ENCODE measurements around the gene TRIO. TPM values are rescaled to one million over a fixed set of nuclear protein-coding genes. Genes with fewer than 3 reads are reported as not detected.

TRIO gene
- polyA plus RNA-seq, 12 donors, result 152 to 272 (median 172) TPM; not detected in 1

DNA sequence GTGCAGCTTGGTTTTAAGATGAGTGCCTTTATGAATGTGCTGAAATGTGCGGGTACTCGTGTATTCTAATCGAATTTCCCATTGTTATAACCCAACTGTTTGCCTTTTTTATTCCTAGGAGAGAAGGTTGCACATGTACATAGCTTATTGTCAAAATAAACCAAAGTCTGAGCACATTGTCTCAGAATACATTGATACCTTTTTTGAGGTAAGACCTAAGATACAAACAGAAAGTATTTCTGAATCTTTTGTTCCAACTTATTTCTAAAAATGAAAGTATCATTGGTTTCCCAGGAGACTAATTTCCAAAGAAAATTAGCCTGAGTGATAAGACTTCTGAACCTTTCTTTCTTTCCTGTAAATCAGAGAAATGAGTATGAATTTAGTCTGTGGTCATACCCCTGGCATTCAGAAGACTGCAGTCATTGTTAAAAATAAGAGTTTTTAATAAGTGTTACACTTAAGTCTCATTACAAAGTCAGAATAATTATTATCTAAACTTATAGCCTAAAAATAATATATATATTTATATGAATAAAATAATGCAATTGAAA is 336.1 kb downstream of the TRIO start:
- DNase-seq, result no peak

DNA sequence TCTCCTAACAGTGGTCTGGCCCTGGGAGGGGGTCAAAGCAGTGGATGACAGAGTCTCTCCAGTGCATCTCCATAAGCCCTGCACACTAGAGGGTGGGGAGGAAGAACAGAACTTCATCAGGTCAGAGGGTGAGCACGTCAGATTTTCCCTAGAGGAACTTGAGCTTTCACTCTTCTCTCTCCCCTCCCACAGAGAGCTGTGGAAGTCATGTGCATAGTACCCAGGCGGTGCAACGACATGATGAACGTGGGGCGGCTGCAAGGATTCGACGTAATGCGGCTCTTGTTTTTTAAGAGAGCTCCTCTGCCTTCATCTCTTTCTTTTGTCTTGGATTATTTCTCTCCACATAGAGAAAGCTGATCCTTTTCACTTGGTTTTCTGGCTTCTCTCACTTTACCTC is 338.2 kb downstream of the TRIO start:
- no peak for DNase-seq

DNA sequence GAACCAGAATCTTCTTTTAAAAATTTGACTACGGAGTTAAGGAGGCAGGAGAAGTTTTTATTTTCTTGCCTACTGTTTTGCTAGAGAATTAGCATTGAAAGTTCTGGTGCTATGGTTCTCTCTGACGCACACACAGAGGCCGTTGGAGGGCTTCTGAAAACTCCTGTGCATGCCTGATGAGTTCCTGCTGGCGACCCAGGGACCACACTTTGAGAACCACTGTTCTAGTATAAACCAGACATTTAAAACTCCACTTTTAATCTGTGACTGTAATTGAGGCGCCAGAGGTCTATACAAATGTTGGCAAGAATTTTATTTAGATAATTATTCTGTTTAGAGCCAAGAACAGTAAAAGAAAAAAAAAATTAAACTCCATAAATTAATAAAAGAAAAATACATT is 338.9 kb downstream of the TRIO start:
- DNase-seq, result no peak

DNA sequence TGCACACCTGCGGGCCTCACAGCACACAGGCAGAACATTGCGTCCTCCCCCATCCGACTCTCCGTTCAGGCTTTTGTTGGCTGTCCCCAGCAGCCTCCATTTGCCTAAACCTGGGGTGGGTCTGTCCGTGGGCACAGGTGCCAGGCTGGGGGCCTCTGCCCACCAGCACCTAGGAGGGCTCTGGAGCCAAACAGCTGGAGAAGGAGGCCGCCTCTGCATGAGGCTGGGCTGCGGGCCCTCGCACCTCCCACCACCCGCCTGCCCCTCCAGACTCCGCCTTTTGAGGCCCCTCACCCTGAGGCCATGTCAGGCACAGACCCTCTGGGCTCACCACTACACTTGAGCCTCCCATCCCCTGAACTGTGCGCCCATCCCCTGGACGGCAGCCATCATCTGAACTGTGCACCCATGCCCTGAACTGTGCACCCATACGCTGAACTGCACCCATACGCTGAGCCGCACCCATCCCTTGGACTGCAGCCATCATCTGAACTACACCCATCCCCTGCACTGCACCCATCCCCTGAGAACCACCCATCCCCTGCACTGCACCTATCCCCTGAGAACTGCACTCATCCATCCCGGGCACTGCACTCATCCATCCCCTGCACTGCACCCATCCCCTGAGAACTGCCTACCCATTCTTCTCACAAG is 340.5 kb downstream of the TRIO start:
- no peak for DNase-seq

- no peak for DNase-seq
Measured at GRCh38 chr5:14486486-14486885, 343.3 kb downstream of the TRIO start.

DNA sequence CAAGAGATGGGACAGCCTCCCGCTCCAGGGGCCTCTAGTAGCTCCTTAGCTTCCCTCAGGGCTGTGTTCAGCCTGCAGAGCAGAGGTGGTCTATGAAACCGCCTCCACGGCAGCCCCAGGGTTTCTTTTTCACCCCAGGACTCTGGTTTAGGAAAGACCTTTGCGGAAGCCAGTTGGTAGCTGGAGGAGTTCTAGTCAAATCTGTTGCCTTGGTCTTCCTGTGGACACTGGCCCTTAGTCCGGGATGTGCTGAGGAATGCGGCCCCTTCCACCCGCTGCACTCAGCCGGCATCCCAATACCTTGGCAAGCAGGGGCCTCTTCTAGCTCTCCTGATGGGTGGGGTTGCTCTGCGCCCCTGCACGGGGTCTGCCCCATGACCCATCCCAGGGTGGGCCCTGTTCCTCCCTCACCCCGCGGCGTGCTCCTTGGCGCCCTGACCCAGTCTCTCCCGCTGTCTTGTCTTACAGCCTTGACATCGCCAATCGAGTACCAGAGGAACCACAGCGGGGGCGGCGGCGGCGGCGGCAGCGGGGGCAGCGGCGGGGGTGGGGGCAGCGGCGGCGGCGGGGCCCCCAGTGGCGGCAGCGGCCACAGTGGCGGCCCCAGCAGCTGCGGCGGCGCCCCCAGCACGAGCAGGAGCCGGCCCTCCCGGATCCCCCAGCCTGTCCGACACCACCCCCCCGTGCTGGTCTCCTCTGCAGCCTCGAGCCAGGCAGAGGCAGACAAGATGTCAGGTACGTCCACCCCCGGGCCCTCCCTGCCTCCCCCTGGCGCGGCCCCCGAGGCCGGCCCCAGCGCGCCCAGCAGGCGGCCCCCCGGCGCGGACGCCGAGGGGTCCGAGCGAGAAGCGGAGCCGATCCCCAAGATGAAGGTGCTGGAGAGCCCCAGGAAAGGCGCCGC is 344.1 kb downstream of the TRIO start:
- no peak for DNase-seq

DNA sequence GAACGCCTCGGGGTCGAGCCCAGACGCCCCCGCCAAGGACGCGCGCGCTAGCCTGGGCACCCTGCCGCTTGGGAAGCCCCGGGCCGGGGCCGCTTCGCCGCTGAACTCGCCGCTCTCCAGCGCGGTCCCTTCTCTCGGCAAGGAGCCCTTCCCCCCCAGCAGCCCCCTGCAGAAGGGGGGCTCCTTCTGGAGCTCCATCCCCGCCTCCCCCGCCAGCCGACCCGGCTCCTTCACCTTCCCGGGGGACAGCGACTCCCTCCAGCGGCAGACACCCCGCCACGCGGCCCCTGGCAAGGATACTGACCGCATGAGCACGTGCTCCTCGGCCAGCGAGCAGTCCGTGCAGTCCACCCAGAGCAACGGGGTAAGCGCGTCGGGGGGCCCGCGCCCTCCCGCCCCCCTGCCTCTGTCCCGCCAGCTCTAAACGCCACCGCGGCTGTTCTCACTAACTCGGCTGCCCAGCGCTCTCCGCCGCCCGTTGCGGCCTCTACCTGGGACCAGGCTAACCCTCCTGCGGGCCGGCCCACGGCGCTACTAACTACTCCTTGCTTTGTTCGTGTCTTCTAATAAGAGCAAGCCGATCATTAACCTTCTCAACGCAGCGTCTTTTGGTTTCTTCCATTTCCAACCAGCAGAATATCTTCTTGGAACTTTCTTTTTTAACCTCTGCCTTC is 344.9 kb downstream of the TRIO start:
- no peak for DNase-seq

- DNase-seq, result no peak
Measured at GRCh38 chr5:14488709-14489108, 345.6 kb downstream of the TRIO start.

DNA sequence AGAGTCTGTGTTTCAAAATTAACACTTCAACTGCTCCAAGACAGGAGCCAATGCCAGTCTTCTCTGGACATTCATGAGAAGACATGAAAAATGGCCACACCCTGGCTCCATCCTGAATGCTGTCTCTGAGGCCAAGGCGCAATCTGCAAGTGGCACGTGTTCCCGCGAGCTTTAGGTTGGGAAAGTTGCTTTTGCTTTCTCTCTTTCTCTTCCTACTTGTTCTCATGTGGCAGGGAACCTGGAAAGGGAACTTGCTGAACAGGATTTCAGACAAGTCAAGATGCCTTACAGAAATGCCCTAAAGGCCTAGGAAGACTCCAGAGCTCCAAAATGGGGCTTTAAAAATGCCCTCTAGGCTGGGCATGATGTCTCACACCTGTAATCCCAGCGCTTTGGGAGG is 346.5 kb downstream of the TRIO start:
- DNase-seq, result no peak

GRCh38 chr5:14490309-14490711 is 347.2 kb downstream of the TRIO start:
- DNase-seq, result no peak

DNA sequence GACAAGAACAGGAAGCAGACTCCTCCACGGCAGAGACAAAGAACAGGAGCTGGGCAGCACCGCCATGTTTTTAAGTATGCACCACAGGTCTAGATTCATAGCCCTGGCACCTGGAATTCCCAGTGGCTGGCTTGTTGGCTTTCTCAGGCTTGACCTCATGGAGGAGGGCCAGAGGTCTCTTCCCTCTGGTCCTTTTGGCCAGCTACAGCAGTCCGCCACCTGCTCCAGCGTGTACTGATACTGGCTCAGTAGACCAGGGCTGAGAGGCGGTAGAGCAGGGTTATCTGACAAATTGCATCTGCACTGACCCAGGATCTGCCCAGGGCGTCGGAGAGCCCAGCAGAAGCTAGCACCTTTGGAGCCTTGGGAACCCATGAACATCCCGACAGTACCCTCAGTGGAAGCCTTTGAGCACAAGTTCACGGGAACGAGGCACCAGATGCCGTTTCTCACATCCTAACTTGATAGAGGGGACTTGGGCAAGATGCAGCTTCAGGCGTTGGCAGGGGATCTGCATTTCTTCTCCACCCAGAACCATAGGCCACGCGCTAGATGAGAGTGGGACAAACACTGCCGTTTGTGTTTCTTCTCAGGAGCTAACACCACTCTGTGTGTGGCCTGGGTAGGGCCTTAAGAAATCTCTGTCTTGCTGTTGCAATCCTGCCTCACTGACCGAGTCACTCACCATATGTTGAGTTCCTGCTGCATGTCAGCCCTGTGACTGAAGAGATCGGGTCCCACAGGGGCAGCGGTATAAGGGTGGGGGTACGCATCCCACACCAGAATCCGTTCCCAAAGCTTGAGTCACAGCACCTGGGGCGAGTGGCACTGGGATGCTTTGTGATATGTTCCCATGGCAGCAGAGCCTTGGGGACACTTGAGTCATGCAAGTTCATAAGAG is 348.1 kb downstream of the TRIO start:
- DNase-seq, result no peak

DNA sequence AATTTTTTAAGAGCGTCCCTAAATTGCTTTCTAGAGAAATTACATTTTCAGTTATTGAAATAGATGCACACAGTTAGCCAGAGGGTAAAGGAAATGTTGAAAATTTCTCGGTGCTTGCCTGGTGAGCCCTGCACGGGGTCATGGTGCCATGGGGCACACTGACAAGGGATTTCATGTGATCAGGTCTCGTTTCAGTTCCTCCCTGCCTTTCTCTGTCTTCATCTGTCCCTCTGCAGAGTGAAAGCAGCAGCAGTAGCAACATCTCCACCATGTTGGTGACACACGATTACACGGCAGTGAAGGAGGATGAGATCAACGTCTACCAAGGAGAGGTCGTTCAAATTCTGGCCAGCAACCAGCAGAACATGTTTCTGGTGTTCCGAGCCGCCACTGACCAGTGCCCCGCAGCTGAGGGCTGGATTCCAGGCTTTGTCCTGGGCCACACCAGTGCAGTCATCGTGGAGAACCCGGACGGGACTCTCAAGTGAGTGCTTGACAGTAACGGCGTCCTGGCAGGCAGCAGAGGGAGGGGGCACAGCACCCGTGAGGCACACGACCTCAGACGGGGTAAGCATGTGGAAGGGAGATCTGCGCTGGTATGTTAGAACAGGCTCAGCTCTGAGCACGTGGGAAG is 349.3 kb downstream of the TRIO start:
- no peak for DNase-seq

- no peak for DNase-seq
Measured at GRCh38 chr5:14495301-14495700, 352.2 kb downstream of the TRIO start.

DNA sequence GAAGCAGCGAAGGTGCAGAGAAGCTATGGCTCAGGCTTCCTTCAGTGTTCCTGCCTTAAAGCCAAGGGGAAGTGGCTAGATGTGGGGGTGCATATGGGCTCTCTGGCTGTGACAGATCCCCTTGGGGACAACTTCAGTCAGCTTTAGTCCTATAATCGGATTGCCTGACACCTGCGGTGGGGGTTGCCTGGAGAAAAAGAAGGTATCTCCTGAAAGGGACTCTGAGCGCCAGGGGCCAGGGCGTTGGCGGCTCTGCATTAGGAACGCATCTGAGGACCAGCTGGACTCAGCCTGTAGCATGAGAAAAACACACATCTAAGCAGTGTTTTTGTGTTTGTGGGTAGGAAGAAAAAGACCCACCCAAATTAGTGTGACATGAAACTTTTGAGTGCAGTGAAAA is 354.2 kb downstream of the TRIO start:
- no peak for DNase-seq

DNA sequence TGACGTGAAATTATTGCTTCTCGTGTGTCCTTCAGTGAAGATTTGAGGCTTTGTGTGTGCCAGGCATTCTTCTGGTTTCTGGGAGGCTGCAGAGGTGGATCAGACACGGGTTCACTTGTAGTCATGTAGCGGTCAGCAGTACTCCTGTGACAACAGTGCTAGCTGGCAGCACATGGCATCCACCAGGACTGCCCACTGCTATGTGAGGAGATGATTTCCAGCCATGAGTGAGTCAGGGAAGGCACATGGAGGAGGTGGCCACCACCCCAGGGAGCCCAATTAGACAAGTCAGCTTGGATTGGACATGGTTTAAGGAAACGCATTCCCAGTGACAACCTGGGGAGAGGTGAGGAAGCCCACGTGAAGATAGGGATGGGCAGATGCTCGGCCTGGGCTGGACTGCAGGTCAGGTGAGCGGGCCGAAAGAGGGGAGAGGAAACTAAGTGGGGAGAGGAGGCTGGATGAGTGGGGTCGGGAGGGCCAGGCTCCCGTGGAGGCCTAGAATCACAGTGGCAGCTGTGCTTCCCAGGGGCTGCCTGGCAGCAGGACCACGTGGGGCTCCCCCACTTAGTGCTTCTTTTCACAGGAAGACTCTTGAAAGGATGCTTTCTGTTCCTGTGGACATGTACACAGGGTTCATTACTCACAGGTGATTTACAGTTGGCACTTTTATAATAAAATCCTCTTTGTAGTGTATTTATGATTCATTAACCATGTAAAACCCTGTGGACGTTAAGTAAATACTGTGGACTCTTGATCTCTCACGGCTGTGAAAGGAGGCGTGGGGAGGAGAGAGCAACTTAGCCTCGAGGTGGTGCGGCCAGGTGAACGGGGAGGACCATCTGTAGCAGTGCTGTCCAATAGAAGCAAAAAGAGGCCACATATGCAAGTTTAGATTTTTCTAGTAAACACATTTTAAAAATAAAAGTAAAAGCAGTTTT is 358.5 kb downstream of the TRIO start:
- no peak for DNase-seq

GRCh38 chr5:14502294-14502690 is 359.1 kb downstream of the TRIO start:
- no peak for DNase-seq

GRCh38 chr5:14503017-14503680 is 360.0 kb downstream of the TRIO start:
- DNase-seq, result no peak

DNA sequence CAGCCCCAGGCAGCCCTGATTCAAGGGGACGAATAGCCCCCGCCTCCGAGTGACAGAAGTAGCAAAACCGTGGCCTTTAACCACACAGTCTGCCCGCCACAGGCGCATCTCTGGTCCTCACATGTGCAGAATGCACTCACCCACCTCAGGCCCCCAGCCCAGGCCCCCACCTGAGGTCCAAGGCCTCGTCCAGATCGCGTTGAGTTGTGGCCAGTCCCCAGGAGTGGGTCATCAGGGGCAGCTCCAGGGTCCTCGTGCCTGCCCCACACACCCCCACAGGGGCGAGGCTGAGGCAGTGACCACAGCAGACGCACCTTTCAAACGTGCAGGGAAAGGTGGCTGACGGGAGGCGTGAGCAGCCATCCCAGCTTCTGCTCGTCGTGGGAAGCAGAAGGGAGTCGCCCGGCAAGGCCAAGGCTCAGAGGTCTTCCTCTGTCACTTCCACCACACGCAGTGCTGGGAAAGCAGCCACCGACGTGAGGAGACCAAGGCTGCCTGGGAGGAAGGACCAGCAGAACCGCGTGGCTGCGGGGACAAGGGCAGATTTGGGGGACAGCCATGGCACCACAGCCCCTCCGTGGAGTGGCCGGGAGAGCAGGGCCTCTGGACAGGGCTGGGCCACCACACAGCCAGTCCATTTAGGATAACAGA is 360.7 kb downstream of the TRIO start:
- DNase-seq, result no peak

GRCh38 chr5:14504332-14504727 is 361.2 kb downstream of the TRIO start:
- DNase-seq, result no peak
